Neural crest cell (in vitro differentiated cells): ENCODE results near the gene RASD1. TPM values are rescaled to one million over a fixed set of nuclear protein-coding genes. Genes with fewer than 3 reads are reported as not detected.

Experiments
- DNase-seq: peaks from one replicate; pipeline ENCODE4 v3.0.0; 2021; ENCODE audit warnings: low read depth, mixed read lengths, low spot score
- H3K27ac Mint-ChIP-seq: one replicate; pipeline ENCODE4 v1.8.0; 2021; ENCODE audit warnings: mild to moderate bottlenecking, mixed read lengths; ENCODE audit not compliant: unreplicated experiment
- H3K27me3 Mint-ChIP-seq: 2 replicates; pipeline ENCODE4 v1.8.0; 2021; ENCODE audit warnings: low read depth, mild to moderate bottlenecking, mixed read lengths
- H3K36me3 Mint-ChIP-seq: 2 replicates; pipeline ENCODE4 v1.8.0; 2021; ENCODE audit warnings: low read depth, mild to moderate bottlenecking, mixed read lengths
- H3K4me1 Mint-ChIP-seq: 2 replicates; pipeline ENCODE4 v1.8.0; 2021; ENCODE audit warnings: mixed read lengths
- H3K4me3 Mint-ChIP-seq: one replicate; pipeline ENCODE4 v1.8.0; 2021; ENCODE audit warnings: mild to moderate bottlenecking, mixed read lengths
- H3K9me3 Mint-ChIP-seq: 2 replicates; pipeline ENCODE4 v1.8.0; 2021; ENCODE audit warnings: mixed read lengths
- CTCF ChIP-seq: fragments of 200-600 bp; sonication (generic); conservative IDR thresholded peaks from 2 replicates; pipeline ENCODE4 v1.5.0; 2021; ENCODE audit warnings: antibody characterized with exemption, mild to moderate bottlenecking
- total RNA-seq: library from RNA; stranded (reverse); gene quantifications from 2 replicates; pipeline ENCODE4 v1.2.1, GENCODE V29; 2021

The RASD1 gene
- total RNA-seq, 1 donor from 2014 or later: 8.0 TPM

GRCh38 chr17:17528696-17529652 is 32.8 kb upstream of the RASD1 start:
- H3K4me3 Mint-ChIP-seq: no peak overlapping the region
- no peaks in the 10 kb centered on the region for H3K9me3 Mint-ChIP-seq
- H3K36me3 Mint-ChIP-seq: no peaks in the 10 kb centered on the region
- TF ChIP-seq CTCF: no peak
- peaks cover 2% of the 10 kb centered on the region for H3K4me1 Mint-ChIP-seq
- H3K27me3 Mint-ChIP-seq: no peaks in the 10 kb centered on the region
- peak overlapping the region; percentile 6 for H3K27ac Mint-ChIP-seq
- DNase-seq: no peak

GRCh38 chr17:17527956-17528500 is 31.8 kb upstream of the RASD1 start:
- Mint-ChIP-seq H3K27me3 (no peaks in the 10 kb centered on the region), H3K9me3 (no peaks in the 10 kb centered on the region), H3K36me3 (no peaks in the 10 kb centered on the region), H3K4me3 (no peak overlapping the region), H3K27ac (no peak overlapping the region), H3K4me1 (peaks cover 5% of the 10 kb centered on the region)
- DNase-seq: no peak
- TF ChIP-seq CTCF: no peak

- Mint-ChIP-seq H3K27ac (no peak overlapping the region), H3K36me3 (no peaks in the 10 kb centered on the region), H3K4me1 (peaks cover 9% of the 10 kb centered on the region), H3K4me3 (no peak overlapping the region), H3K9me3 (no peaks in the 10 kb centered on the region), H3K27me3 (no peaks in the 10 kb centered on the region)
- DNase-seq: no peak
- TF ChIP-seq CTCF: no peak
Observed at GRCh38 chr17:17527534-17527933, 31.3 kb upstream of the RASD1 start.

GRCh38 chr17:17526369-17526768 is 30.2 kb upstream of the RASD1 start:
- TF ChIP-seq CTCF: no peak
- DNase-seq: no peak
- no peaks in the 10 kb centered on the region for H3K27me3 Mint-ChIP-seq
- H3K9me3 Mint-ChIP-seq: no peaks in the 10 kb centered on the region
- H3K27ac Mint-ChIP-seq: no peak overlapping the region
- H3K4me1 Mint-ChIP-seq: peaks cover 13% of the 10 kb centered on the region
- H3K4me3 Mint-ChIP-seq: no peak overlapping the region
- no peaks in the 10 kb centered on the region for H3K36me3 Mint-ChIP-seq

DNA sequence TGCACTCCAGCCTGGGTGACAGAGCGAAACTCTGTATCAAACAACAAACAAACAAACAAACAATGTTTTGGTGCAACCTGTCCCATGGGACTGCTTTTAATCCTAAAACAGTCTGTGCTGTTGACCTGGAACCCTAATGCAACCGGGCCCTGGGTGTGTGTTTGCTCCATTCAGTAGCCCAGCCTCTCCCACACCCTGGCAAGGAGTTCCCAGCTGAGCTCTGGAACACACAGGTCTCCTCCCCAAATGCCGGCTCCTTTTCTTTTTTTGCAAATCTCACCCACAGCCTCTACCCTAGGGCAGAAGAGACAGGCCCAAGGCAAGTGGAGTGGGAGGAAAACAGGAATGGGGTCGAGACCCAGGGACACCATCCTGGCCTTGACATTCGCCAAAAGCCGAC is 29.8 kb upstream of the RASD1 start:
- H3K27ac Mint-ChIP-seq: no peak overlapping the region
- no peaks in the 10 kb centered on the region for H3K27me3 Mint-ChIP-seq

More for the DNA sequence above, 29.8 kb upstream of the RASD1 start:
- Mint-ChIP-seq H3K4me3 (no peak overlapping the region), H3K9me3 (no peaks in the 10 kb centered on the region), H3K4me1 (peaks cover 13% of the 10 kb centered on the region), H3K36me3 (no peaks in the 10 kb centered on the region)
- no peak for TF ChIP-seq CTCF
- DNase-seq: no peak
